RPMI7951 (cell line): ENCODE results near the gene SLC2A3. TPM values are rescaled to one million over a fixed set of nuclear protein-coding genes. Genes with fewer than 3 reads are reported as not detected.

Experiments used
- total RNA-seq: library from RNA; depleted of rRNA; stranded (reverse); fragments of >200 nt; shearing (Covaris generic); gene quantifications from 2 replicates; pipeline ENCODE4 v1.2.3, GENCODE V29; 2014; rRNA removed

SLC2A3 gene
- total RNA-seq, 1 experiment from 2014 or later, result 20.1 TPM

Other genes starting within 250 kb of the SLC2A3 start
- gene GDF3, start 240.4 kb downstream of the SLC2A3 start, total RNA-seq, result not detected in 2 replicates
- gene DPPA3, start 224.8 kb downstream of the SLC2A3 start, total RNA-seq, result not detected in 2 replicates
- not detected in 2 replicates for gene CLEC4C, start 188.8 kb downstream of the SLC2A3 start, total RNA-seq
- not detected in 2 replicates for gene NANOGNB, start 171.0 kb downstream of the SLC2A3 start, total RNA-seq
- gene NANOG, start 146.8 kb downstream of the SLC2A3 start, total RNA-seq, result not detected in 2 replicates
- 0.10 and 0.12 TPM in 2 replicates for gene SLC2A14, start 63.3 kb downstream of the SLC2A3 start, total RNA-seq
- gene FOXJ2, start 96.5 kb upstream of the SLC2A3 start, total RNA-seq, result 6.7 and 7.0 TPM in 2 replicates
- gene C3AR1, start 130.2 kb upstream of the SLC2A3 start, total RNA-seq, result 0.39 and 1.2 TPM in 2 replicates
- gene NECAP1, start 146.1 kb upstream of the SLC2A3 start, total RNA-seq, result 25.7 and 30.8 TPM in 2 replicates
- gene CLEC4A, start 187.4 kb upstream of the SLC2A3 start, total RNA-seq, result 0.48 TPM in 1 of 2 replicates, not detected in the other
- gene ZNF705A, start 220.8 kb upstream of the SLC2A3 start, total RNA-seq, result not detected in 2 replicates